ENCODE measurements around the gene ZNF581.
A peak's percentile ranks its signal among the peaks of the same experiment; 100 is the strongest.

Gene ZNF581

DNA sequence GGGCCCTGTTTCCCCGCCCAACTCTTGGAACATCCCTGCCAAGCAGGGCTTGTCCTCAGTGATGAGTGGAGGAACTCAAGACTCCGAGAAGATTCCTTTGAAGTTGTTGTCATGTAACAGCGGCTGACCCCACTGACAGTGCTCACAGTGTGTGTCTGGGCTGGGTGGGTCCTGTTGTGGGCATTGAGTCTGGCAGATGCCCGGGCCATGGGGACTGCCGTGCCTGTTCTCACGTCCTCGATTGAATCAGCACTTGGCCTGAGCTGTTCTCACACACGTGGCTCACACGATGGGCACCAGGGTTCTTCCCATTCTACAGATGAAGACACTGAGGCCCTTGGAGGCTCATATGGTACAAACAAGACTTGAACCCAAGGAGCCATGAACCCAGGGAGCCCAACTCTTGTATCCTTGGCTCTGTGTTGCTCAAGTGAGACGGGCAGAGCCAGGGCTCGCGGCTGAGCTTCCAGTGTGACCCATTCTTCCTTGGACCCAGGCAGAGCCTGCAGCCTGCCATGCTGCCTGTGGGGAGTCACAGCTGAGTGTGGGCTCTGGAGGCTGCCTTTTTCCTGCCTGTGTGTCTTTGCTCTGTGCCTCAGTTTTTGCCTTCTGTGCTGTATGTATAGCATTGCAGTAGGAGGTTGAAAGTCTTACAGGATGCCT, 23.0 kb downstream of the ZNF581 start:
- no peak for DNase-seq (ENCODE audit: low spot score)

DNA sequence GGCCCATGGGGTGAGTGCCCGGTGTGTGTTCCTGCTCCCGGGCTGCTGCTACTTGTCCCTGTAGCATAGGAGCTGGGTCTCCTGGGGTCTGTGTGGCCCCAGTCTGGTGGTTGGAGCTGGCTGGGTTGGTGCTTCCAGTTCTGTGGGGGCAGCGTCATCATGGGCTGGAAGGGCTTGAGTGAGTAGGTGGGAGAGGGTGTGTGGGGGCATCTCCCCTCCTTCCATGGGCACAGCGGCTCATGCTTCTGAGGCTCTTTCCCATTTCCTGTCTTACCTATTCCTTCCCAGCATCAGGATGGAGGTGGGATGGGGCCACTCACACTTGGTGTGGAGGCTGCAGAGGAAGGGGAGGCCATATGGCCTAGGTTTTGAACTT, 23.5 kb downstream of the ZNF581 start:
- no peak for DNase-seq (ENCODE audit: low spot score)

DNA sequence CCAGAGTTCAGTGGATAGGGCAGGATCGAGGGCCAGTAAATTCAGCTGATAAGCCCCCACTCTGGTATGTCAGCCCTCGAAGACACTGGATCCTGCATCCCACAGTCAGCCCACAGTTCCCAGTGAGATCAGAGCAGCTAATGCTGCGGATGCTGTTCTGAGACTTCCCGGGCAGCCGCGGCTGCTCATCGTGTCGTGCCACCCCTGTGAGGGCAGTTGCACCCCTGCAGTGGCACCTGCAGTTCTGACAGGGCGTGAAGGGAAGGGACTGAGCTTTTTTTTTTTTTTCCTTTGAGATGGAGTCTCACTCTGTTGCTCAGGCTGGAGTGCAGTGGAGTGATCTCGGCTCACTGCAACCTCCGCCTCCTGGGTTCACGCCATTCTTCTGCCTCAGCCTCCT, 24.1 kb downstream of the ZNF581 start:
- DNase-seq (ENCODE audit: low spot score) = no peak

DNA sequence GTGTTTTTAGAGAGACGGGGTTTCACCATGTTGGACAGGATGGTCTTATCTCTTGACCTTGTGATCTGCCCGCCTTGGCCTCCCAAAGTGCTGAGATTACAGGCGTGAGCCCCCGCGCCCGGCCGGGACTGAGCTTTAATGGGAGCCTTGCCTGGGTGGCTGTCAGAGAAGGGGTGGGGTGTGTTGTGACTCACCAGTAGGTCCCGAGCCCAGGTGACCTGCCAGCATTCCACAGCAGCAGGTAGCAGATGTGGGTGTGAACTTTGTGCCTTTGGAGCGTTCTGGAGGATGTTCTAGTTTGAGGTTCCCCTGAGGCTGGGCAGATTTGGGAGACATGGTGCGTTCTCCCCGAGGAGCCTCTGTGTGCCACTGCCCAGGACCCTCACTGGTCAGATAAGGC, 24.5 kb downstream of the ZNF581 start:
- DNase-seq (ENCODE audit: low spot score) = no peak

DNA sequence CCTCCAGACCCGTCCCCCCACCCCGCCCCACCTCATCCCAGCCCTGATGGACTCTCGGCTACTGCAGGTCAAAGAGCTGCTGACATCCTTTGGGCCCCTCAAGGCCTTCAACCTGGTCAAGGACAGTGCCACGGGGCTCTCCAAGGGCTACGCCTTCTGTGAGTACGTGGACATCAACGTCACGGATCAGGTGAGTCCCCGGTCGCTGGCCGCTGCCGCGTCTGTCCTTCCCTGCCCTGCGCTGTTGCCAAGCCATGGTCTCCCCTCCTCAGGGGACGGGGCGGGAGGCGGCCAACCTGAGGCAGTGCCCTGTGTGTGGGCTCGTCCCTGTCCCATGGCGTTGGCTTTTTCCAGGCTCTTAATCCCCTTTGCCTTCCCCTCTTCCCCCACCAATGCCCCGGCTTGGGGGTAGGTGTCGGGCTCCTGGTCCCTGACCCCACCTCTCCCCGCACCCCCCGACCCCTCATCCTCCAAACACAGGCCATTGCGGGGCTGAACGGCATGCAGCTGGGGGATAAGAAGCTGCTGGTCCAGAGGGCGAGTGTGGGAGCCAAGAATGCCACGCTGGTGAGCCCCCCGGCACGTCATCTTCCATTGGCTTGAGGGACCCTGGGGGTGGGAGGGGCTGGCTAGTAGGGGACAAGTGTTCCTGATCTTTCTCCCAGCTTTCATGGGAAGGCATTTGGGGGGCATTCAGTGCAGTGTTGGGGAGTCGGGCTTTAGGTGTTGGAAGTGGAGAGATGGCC, 25.3 kb downstream of the ZNF581 start:
- no peak for DNase-seq (ENCODE audit: low spot score)

DNA sequence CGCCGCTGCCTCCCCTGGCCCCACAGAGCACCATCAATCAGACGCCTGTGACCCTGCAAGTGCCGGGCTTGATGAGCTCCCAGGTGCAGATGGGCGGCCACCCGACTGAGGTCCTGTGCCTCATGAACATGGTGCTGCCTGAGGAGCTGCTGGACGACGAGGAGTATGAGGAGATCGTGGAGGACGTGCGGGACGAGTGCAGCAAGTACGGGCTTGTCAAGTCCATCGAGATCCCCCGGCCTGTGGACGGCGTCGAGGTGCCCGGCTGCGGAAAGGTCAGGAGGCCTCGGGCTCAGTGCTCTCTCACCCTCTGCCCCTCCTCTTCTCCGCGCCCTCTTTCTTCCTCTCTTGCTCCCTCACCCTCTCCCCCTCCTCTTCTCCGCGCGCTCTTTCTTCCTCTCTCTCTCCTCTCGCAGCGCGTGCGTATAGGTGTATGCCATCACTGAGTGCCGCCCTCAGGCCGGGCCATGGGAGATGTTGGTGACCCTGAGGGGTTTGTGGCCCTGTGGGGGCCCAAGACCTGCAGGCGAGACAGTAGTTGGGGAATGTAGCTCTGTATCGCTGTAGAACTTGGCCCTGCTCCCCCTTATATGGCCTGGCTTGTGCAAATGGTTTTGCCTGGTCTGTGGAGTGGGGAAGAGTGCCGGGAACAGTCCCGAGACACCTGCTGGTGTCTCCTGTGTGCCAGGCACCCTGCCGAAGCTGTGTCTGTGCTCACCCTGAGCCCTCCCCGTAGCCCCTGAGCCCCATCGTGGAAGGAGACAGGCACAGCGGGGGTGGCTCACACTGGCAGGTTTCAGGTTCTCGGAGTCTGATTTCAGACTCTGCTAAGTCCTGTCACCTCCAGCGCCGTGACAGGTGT, 26.2 kb downstream of the ZNF581 start:
- no peak for DNase-seq (ENCODE audit: low spot score)

DNA sequence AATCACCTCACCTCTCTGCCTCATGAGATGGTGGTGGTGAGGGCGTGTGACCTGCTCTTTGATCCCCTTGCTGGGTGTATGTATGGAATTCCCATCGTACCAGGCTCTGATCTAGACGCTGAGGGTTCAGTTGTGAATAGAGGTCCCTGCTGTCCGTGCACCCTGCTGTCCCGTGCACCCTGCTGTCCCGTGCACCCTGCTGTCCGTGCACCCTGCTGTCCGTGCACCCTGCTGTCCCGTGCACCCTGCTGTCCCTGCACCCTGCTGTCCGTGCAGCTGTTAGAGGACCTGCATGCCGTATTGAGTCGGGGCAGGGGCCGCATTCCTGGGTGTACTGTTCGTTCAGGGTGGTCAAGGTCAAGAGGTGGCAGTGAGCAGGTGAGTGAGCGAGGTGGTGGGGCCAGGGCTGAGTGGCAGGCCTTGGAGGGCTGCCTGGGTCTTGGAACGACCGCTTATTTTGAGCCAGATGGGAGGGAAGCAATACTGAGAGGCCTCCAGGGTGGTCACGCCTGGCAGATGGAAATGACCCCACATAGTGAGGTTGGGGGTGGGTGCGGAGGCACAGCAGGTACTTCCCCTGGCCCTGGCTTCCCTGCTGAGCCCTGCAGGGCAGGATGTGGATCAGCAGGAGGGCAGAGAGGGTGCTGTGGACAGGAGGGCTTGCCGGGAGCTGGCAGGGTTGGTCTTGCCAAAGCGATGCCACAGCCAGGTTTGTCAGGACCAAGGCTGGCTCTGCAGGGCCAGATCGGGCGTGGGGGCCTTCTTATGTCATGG, 27.0 kb downstream of the ZNF581 start:
- no peak for DNase-seq (ENCODE audit: low spot score)

DNA sequence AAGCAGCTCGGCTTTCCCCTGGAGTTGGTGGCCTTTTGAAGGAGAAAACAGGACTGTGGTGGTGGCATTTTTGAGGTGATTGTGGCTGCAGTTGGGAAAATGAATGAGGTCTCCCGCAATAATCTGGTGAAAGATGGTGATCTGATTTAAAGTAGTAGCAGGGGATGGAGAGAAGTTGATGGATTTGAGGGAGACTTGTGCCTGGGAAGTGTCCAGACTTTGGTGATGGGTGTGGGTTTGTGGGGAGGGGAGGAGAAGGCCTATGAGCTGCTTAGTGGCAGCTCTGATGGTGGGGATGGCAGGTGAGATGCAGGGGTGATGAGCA, 27.6 kb downstream of the ZNF581 start:
- DNase-seq (ENCODE audit: low spot score) = no peak

DNA sequence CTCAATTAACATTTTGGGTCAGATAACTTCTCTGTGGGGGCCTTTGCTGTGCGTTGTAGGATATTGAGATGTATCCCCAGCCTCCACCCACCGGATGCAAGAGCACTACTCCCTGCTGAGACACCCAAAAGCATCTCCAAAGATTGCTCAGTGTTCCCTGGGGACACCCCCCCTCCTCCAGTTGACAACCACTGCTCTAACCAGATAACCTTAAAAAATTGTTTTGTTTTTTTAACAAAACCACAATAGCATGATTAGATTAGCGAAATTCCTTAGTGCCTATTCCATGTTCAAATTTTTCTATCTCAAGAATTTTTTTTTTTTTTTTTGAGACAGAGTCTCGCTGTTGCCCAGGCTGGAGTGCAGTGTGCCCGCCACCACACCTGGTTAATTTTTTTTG, 29.0 kb downstream of the ZNF581 start:
- DNase-seq (ENCODE audit: low spot score) = no peak

DNA sequence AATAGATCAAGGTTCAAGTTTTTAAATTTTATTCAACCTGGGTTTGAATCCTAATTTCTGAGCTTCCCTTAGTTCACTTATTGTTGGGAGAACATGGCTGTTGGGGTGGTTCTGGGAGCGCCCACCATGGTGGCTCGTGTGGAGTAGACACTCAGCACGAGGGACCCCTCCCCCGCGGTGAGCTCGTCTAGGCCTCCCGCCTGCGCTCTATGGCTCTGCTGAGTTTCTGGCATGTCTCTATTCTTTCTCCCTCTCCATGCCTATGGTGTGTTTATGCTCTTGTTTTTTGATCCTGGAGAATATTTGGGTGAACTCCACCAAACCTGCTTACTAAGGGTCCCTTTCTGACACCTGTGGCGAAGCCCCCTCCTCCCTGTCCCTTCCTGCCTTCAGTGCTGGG, 30.0 kb downstream of the ZNF581 start:
- no peak for DNase-seq (ENCODE audit: low spot score)

DNA sequence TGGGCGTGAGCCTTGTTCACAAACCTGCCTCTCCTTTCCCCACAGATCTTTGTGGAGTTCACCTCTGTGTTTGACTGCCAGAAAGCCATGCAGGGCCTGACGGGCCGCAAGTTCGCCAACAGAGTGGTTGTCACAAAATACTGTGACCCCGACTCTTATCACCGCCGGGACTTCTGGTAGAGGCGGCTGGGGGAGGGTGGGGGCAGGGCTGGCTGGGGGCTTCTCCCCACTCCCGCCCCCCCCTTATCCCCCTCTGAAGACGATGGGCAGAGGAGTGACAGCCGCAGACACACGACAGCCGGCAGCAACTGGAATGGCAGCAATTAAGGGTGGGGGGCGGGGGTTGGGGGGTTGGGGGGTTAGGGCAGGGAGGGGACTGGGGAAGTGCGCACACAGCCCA, 30.4 kb downstream of the ZNF581 start:
- no peak for DNase-seq (ENCODE audit: low spot score)

DNA sequence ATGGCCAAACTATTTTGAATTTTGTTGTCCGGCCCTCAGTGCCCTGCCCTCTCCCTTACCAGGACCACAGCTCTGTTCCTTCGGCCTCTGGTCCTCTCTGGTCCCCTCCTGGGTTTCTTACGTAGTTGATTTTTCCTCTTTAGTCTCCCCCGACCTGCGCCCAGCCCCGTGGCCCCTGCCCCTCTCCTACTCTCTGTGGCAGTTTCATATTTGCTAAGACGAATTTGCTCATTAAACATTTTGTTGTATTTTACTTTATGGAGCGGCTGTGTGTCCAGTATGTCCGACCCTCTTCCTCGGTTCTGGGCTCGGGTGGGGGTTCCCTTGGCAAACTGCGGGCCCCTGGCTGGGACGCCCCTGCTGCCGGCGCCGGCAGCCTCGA, 31.0 kb downstream of the ZNF581 start:
- DNase-seq (ENCODE audit: low spot score) = no peak

DNA sequence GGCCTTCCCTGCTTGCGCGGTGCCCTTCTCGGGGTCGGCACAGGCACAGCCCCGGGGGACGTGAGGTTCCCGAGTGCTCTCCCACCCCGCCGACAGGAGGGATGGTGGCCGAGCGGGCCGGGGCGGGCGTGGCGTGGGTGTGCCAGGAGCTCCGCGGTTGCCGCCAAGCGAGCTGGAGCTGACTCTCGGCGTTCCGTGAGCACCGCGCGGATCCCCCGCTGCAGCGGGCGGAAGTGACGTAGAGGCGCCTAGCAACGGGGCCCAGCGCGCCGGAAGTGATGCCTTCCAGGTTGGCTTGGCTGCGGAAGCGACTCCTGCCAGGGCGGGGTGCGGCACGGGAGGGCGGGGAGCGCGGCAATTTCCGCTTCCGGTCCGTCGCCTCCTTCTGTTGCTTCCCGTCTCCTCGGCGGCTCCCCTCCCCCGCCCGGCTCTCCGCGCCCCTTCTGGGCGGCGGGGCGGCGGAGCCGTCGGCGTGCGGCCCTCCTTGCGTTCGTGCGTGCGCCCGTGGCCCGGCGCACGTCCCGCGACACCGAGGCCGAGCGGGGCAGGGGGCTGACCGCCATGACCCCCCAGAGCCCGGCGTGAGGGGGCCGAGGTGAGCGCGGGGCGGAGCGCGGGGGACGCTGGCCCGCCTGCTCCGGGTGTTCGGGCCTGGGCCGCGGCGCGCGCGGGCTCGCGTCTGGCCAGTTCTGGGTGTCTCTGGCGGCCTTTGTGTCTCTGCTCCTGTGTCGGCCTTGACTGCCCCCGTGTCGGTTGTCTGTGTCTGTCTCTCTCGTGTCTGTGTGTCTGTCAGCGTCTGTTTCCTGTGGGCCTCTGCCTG, 31.6 kb downstream of the ZNF581 start, which contains the start of gene EPN1:
TSS of gene EPN1 (plus strand) at position 386 of the 820 bp plus-strand sequence. CDS start 3,402 bp downstream, outside the sequence.
- DNase-seq (ENCODE audit: low spot score) = peak; percentile 97

DNA sequence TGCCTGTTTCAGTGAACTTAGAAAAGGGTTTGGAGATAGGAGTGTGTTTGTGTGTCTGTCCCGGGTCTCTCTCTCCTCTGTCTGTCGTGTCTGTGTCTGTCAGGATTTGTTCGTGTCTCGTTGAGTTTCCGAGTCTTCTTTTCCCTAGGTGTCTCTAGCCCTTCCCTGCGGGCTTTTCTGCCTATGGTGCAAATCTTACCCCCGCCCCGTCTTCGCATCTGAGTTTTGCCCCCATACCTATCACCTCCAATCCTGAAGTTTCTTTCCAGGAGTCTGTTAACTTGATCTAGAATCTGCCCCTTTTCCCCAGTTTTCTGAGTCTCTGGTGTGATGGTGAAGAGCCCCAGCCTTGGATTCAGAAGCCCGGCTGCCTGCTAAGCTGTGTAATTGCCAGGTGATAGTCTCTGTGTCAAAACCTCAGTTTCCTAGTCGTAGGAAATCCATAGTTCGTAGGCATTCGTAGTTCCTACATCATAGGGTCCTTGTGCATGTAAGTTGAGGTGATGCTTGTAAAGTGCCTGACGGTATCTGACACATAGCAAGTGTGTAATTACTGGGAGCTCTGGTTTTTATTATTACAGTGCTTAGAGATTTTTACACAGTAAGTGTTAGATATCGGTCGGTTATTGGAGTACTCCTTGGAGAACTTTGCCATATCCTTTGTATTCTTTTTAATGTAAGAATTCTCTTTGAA, 32.4 kb downstream of the ZNF581 start:
- peak; percentile 16 for DNase-seq (ENCODE audit: low spot score)

DNA sequence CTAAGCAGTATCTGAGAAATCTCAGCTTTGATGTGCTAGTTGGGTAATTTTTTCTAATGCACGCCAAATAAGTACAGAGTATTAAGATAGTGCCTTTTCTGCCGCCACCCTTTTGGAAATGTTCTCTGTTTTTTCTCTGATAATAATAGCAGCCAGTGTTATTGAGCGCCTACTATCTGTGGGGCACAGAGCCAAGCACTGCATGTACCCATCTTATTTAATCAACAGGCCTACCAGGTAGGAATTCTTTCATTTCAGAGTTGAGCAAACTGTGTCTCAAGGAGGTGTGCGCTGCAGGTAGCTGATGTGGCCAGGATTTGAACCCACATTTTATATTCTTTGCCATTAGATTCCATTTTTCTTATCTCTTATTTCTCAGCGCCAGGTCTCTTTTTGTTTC, 32.9 kb downstream of the ZNF581 start:
- DNase-seq (ENCODE audit: low spot score) = no peak

DNA sequence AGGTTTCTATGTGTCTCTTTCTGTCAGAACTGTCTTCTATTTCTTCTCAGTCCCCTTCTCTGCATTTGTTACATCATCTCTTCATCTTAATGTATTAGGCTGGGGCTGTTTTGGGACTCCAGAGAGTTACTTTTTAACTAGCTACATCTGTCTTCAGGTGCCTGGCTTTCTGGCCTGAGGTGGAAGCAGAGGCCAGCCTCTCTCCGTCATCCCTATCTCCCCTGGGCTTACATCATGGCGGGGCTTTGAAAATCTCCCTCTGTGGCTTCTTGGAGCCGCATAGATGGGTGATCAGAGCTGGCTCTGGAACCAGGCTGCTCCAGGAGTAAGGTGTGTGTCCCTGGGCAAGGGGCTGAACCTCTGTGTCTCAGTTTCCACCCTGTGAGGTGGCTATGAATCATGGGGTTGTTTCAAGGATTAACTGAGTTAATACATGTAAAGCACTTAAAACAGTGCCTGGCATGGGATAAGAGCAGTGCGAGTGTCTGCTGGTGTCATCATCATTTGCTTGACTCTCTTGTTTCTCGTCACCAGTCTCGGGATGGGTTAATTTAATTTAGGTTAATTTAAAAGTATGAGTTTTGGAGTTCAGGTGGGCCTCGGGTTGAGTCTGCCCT, 33.5 kb downstream of the ZNF581 start:
- DNase-seq (ENCODE audit: low spot score) = no peak

DNA sequence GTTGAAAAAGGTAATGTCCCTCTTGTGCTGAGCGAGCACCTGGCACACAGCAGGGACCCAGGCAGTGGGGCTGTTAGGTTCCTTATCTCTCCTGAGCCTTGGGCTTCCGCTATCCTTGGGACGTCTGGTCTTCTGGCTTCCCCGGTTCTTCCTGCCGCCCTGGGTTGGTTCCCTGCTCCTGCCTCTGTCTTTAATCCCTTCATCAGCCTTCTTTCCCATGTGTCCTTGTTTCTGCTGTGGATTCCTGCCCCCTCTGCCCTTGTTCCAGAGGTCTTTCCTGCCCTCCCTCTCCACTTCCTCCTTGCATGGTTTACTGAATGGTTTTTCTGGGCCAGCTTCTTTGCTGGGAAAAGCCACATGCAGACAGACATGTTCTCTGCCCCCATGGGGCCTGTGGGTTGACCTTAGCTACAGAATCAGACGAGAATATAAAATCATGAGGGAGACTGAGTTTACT, 34.2 kb downstream of the ZNF581 start:
- peak; percentile 10 for DNase-seq (ENCODE audit: low spot score)

DNA sequence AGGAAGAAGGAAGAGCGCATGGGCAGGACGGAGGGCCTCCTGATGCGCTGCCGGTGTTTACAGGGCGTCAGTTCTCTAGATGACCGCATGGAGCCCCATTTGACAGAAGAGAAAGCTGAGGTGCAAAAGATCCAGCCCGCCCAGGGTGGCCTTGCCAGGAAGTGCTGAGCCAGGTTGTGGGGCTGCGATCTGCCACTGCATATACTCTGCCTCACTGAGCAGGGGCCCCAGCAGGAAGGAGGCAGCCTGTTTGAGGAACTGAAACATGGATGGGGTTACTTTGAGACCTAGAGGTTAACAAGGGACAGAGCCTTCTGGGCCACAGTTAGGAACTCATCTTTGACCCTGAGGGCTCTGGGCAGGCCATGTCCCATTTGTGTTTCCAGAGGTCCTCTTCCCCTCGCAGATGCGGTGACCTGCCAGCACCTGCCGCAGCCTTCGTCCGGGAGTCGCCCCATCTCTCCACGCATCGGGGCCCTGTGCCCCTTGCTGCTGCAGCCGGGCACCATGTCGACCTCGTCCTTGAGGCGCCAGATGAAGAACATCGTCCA, 34.7 kb downstream of the ZNF581 start:
- no peak for DNase-seq (ENCODE audit: low spot score)

DNA sequence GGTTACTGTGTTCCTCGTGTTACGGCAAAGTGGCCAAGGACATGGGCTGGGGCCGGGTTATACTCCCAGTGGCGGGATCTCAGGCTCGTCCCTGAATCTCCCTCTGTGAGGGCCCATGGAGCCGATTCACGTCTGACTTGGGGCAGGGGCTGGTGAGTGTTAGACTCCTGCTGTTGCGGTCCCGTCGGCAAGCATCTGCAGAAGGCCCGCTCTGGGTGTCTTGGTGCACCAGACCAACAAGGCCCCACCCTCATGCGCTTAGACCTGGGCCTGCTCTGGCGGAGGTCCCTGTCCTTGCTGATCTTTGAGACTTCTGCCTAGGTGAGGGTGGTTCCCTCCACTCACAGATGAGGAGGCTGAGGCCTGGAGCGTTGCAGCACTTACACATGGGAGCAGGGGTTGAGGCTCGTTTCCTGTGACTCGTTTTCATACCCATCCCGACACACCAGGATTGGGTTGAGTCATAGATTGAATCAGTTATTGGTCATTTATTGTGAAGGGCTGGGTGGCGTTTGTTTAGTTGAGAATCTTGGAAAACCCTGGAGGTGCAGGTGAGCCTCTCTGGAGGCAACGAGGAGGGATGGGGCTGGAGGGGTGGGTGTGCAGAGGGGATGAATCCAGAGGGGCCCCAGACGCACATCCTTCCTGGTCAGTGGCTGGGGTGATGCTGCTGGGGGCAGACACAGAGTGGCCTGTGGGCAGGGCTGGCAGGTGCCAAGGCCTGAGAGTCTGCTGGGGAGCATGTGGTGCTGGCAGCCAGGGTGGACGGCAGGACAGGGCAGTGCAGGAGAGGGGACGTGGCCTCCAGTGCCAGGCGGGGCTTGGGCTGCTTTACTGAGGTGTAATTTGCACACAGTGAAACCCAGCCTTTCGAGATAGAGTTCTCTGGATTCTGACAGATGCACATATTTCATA, 36.2 kb downstream of the ZNF581 start:
- DNase-seq (ENCODE audit: low spot score) = peak; percentile 58
